ENCODE data around the gene OSBPL8.
A peak's percentile ranks its signal among the peaks of the same experiment; 100 is the strongest.

The OSBPL8 gene

GRCh38 chr12:76568888-76569551, 9.4 kb upstream of the OSBPL8 start:
- TF ChIP-seq, protein P1, sequence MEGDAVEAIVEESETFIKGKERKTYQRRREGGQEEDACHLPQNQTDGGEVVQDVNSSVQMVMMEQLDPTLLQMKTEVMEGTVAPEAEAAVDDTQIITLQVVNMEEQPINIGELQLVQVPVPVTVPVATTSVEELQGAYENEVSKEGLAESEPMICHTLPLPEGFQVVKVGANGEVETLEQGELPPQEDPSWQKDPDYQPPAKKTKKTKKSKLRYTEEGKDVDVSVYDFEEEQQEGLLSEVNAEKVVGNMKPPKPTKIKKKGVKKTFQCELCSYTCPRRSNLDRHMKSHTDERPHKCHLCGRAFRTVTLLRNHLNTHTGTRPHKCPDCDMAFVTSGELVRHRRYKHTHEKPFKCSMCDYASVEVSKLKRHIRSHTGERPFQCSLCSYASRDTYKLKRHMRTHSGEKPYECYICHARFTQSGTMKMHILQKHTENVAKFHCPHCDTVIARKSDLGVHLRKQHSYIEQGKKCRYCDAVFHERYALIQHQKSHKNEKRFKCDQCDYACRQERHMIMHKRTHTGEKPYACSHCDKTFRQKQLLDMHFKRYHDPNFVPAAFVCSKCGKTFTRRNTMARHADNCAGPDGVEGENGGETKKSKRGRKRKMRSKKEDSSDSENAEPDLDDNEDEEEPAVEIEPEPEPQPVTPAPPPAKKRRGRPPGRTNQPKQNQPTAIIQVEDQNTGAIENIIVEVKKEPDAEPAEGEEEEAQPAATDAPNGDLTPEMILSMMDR (IDR thresholded peaks at IDR 0.05; ENCODE audit: poor library complexity, severe bottlenecking), result no peak
- no peak overlapping the region for H3K27ac ChIP-seq (ENCODE audit: poor library complexity, severe bottlenecking)
- no peaks in the 10 kb centered on the region for H3K27me3 ChIP-seq (ENCODE audit: insufficient read depth, poor library complexity, severe bottlenecking)
- no peak overlapping the region for H3K4me3 ChIP-seq (ENCODE audit: severe bottlenecking)
- no peak for ATAC-seq (ENCODE audit: low read depth)
- no peaks in the 10 kb centered on the region for H3K9me3 ChIP-seq (ENCODE audit: severe bottlenecking)
- H3K36me3 ChIP-seq (ENCODE audit: low read depth), result no peaks in the 10 kb centered on the region
- DNase-seq (ENCODE audit: low spot score), result no peak
- no peaks in the 10 kb centered on the region for H3K4me1 ChIP-seq (ENCODE audit: insufficient read depth, poor library complexity, severe bottlenecking)

DNA sequence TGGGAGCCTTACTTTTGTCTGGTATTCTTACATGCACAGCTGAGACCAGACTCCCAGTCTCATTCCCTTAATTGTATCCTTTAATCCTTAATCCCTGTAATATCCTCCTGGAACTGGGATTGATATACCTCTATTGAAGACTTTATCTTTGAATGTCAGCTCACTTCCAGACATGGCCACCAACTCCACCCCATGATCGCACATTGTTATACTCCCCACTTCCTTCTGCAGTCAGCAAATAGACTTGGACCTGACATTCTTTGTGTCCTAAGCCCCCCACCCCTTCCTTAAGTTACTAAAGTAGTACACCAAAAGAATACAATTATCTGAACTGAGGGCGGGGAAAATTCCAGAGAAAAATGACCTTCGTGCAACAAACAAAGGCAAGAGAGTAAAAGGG, 8.6 kb upstream of the OSBPL8 start:
- H3K27me3 ChIP-seq (ENCODE audit: insufficient read depth, poor library complexity, severe bottlenecking), result no peaks in the 10 kb centered on the region
- TF ChIP-seq, protein P1 (IDR thresholded peaks at IDR 0.05; ENCODE audit: poor library complexity, severe bottlenecking), result no peak

DNA sequence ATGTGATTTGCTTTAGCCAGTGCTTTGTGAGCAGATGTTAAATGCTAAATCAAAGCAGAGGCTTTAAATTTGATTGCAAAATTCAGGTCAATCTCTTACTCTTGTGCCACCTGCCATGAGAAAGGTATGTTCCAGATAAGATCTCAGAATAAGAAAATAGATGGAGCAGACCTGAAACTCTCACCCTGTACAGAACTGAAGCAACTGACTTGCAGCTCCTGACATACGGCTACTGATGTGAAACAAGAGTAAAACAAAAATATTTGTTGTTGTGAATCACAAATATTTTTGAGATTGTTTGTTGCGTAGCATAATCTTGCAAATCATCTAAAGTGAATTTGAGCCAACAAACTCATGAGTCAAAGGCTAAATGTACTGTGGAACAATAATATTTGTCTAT, 3.5 kb upstream of the OSBPL8 start:
- Histone ChIP-seq H3K9me3 (ENCODE audit: severe bottlenecking) (no peaks in the 10 kb centered on the region), H3K36me3 (ENCODE audit: low read depth) (no peaks in the 10 kb centered on the region), H3K4me1 (ENCODE audit: insufficient read depth, poor library complexity, severe bottlenecking) (peaks cover 4% of the 10 kb centered on the region), H3K27ac (ENCODE audit: poor library complexity, severe bottlenecking) (no peak overlapping the region), H3K4me3 (ENCODE audit: severe bottlenecking) (no peak overlapping the region), H3K27me3 (ENCODE audit: insufficient read depth, poor library complexity, severe bottlenecking) (no peaks in the 10 kb centered on the region)
- DNase-seq (ENCODE audit: low spot score) (no peak), ATAC-seq (ENCODE audit: low read depth) (no peak)
- TF ChIP-seq, protein P1 (IDR thresholded peaks at IDR 0.05; ENCODE audit: poor library complexity, severe bottlenecking), result no peak

More for the DNA sequence above, 8.6 kb upstream of the OSBPL8 start:
- H3K9me3 ChIP-seq (ENCODE audit: severe bottlenecking), result no peaks in the 10 kb centered on the region
- no peak overlapping the region for H3K27ac ChIP-seq (ENCODE audit: poor library complexity, severe bottlenecking)
- no peak for ATAC-seq (ENCODE audit: low read depth)
- no peak for DNase-seq (ENCODE audit: low spot score)
- H3K36me3 ChIP-seq (ENCODE audit: low read depth), result no peaks in the 10 kb centered on the region
- H3K4me1 ChIP-seq (ENCODE audit: insufficient read depth, poor library complexity, severe bottlenecking), result no peaks in the 10 kb centered on the region
- no peak overlapping the region for H3K4me3 ChIP-seq (ENCODE audit: severe bottlenecking)

DNA sequence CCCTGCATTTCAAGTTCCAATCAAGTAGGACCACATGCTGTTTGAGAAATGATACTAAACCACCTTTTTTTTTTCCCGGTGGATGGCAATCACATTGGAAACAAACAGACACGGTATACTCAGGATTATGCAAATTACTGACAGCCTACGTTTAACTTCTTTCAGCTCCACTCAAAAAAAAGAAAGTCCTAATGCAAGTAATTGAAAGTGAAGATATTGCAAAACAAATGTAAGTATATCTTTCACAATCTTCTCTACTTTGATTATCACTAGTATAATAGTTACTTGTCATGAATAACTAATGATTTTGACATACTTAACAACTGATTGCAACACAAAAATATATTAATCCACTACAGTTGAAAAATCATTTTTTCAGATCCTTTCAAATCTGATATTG, 2.6 kb upstream of the OSBPL8 start:
- no peaks in the 10 kb centered on the region for H3K9me3 ChIP-seq (ENCODE audit: severe bottlenecking)
- DNase-seq (ENCODE audit: low spot score) (no peak), ATAC-seq (ENCODE audit: low read depth) (no peak)
- H3K4me3 ChIP-seq (ENCODE audit: severe bottlenecking), result no peak overlapping the region
- TF ChIP-seq, protein P1 (IDR thresholded peaks at IDR 0.05; ENCODE audit: poor library complexity, severe bottlenecking), result no peak
- peaks cover 7% of the 10 kb centered on the region for H3K4me1 ChIP-seq (ENCODE audit: insufficient read depth, poor library complexity, severe bottlenecking)
- H3K27me3 ChIP-seq (ENCODE audit: insufficient read depth, poor library complexity, severe bottlenecking), result no peaks in the 10 kb centered on the region
- H3K27ac ChIP-seq (ENCODE audit: poor library complexity, severe bottlenecking), result no peak overlapping the region
- H3K36me3 ChIP-seq (ENCODE audit: low read depth), result no peaks in the 10 kb centered on the region

GRCh38 chr12:76560086-76560491, 518 bp upstream of the OSBPL8 start:
- ATAC-seq (ENCODE audit: low read depth) (no peak; the same call in 2 of the 3 replicates), DNase-seq (ENCODE audit: low spot score) (no peak)
- peak overlapping the region; percentile 90 for H3K4me3 ChIP-seq (ENCODE audit: severe bottlenecking)
- TF ChIP-seq, protein P1 (IDR thresholded peaks at IDR 0.05; ENCODE audit: poor library complexity, severe bottlenecking), result no peak
- H3K4me1 ChIP-seq (ENCODE audit: insufficient read depth, poor library complexity, severe bottlenecking), result peaks cover 7% of the 10 kb centered on the region
- no peaks in the 10 kb centered on the region for H3K27me3 ChIP-seq (ENCODE audit: insufficient read depth, poor library complexity, severe bottlenecking)
- H3K9me3 ChIP-seq (ENCODE audit: severe bottlenecking), result no peaks in the 10 kb centered on the region
- peak overlapping the region; percentile 52 for H3K27ac ChIP-seq (ENCODE audit: poor library complexity, severe bottlenecking)
- no peaks in the 10 kb centered on the region for H3K36me3 ChIP-seq (ENCODE audit: low read depth)

All from RWPE2 (cell line).